Lower lobe of right lung (tissue), 2 donors: ENCODE results near the gene CTNNBL1. TPM values are rescaled to one million over a fixed set of nuclear protein-coding genes. Genes with fewer than 3 reads are reported as not detected.

Experiments
- ATAC-seq, 2 donors: fragments of 200-7000 bp; cut with Tn5 transposase; one replicate each; pipeline ENCODE4 v1.9.1; 2020 to 2022; ENCODE audit warnings: mild to moderate bottlenecking in 2 of 2, moderate library complexity in 2 of 2
- DNase-seq: peaks from one replicate; pipeline ENCODE4 v3.0.0-alpha.2; 2020
- H3K27ac ChIP-seq: fragments of 200-600 bp; one replicate; pipeline ENCODE4 v1.8.0; 2022
- H3K27me3 ChIP-seq: fragments of 200-600 bp; one replicate; pipeline ENCODE4 v1.8.0; 2022; ENCODE audit warnings: low read depth
- H3K36me3 ChIP-seq: fragments of 200-600 bp; one replicate; pipeline ENCODE4 v1.8.0; 2022; ENCODE audit warnings: mild to moderate bottlenecking
- H3K4me1 ChIP-seq: fragments of 200-600 bp; one replicate; pipeline ENCODE4 v1.8.0; 2022
- H3K4me3 ChIP-seq: fragments of 200-600 bp; one replicate; pipeline ENCODE4 v1.8.0; 2022; ENCODE audit warnings: mild to moderate bottlenecking
- H3K9me3 ChIP-seq: fragments of 200-600 bp; one replicate; pipeline ENCODE4 v1.8.0; 2022
- CTCF ChIP-seq: fragments of 200-600 bp; IDR thresholded peaks from one replicate; pipeline ENCODE4 v1.8.0; 2022; ENCODE audit warnings: antibody characterized with exemption, mild to moderate bottlenecking
- intact Hi-C: fragments of 100-400 bp; cut with DNase I; formaldehyde crosslinking; loops from one replicate; pipeline ENCODE4 v1.11.0; 2022
- total RNA-seq: library from RNA; stranded (reverse); fragmentation: NEBNext Ultra II Directional; extraction: Animal tissue kit (Norgen Biotek cat#: 25700); gene quantifications from one replicate; pipeline ENCODE4 v1.2.1, GENCODE V29; 2021
- donor health status: DM: no; HTN: yes; CAD: no; lungs with severe emphysema.

Gene CTNNBL1
- total RNA-seq, 1 donor from 2014 or later: 52.3 TPM

- Histone ChIP-seq H3K4me3 (no peak overlapping the region), H3K27ac (no peak overlapping the region), H3K4me1 (no peaks in the 10 kb centered on the region), H3K27me3 (no peaks in the 10 kb centered on the region), H3K36me3 (peaks cover 52% of the 10 kb centered on the region), H3K9me3 (no peaks in the 10 kb centered on the region)
- ATAC-seq: no peak
- no peak for DNase-seq
- TF ChIP-seq CTCF: no peak
- intact Hi-C loops: no loop called here
Observed at GRCh38 chr20:37859406-37860171, 165.8 kb downstream of the CTNNBL1 start.

- H3K4me1 ChIP-seq: no peaks in the 10 kb centered on the region
- no peak overlapping the region for H3K27ac ChIP-seq
- no peak overlapping the region for H3K4me3 ChIP-seq
- TF ChIP-seq CTCF: no peak
- H3K36me3 ChIP-seq: peaks cover 77% of the 10 kb centered on the region
- no peaks in the 10 kb centered on the region for H3K9me3 ChIP-seq
- ATAC-seq: no peak
- intact Hi-C loops: no loop called here
- DNase-seq: no peak
- H3K27me3 ChIP-seq: no peaks in the 10 kb centered on the region
Observed at GRCh38 chr20:37863289-37863688, 169.5 kb downstream of the CTNNBL1 start.

DNA sequence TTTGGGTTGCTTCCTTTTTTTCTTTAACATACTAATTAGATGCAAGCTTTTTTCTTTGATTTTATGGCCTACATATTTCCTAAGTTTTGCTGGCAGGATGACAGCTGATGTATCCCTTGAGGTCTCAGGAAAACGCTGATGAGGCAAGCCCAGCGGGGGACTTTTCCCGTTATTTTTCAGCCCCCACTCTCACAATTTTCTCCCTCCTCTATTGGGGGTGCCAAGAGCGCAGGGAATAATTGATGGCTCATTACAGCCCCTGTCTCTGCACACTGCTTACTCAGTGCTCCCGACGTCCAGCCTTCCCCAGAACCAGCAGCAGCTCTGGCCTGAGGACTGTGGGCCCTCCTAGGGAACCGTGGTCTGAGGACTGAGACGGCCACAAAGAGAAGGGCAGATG is 170.5 kb downstream of the CTNNBL1 start:
- DNase-seq (no peak), ATAC-seq (no peak)
- no peaks in the 10 kb centered on the region for H3K27me3 ChIP-seq
- intact Hi-C loops: no loop called here
- H3K4me3 ChIP-seq: no peak overlapping the region
- H3K9me3 ChIP-seq: no peaks in the 10 kb centered on the region
- no peaks in the 10 kb centered on the region for H3K4me1 ChIP-seq
- peaks cover 86% of the 10 kb centered on the region for H3K36me3 ChIP-seq
- no peak overlapping the region for H3K27ac ChIP-seq
- TF ChIP-seq CTCF: no peak

DNA sequence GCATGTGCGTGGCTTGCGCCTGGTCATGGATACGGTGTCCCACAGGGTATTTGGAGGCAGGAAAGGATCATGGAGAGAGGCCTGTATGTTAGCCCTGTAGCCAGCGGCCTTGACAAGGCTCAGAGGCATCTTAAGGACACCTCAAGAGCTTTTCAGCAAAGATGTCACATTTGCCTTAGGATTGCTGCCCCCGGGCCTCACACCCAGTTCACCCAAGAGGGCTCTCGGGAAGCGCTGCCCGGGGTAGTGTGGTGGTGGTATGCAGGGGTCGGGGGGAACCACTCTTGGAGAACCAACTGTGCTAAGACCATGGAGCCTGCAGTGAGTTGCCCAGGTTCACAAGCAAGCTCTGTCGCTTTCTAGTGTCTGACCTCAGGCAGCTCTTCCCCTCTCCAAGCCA is 172.2 kb downstream of the CTNNBL1 start:
- DNase-seq: no peak
- H3K4me3 ChIP-seq: no peak overlapping the region
- H3K27ac ChIP-seq: no peak overlapping the region
- no peak for ATAC-seq
- no peak for TF ChIP-seq CTCF
- H3K27me3 ChIP-seq: no peaks in the 10 kb centered on the region
- intact Hi-C loops: no loop called here
- H3K36me3 ChIP-seq: peaks cover 79% of the 10 kb centered on the region
- H3K9me3 ChIP-seq: no peaks in the 10 kb centered on the region
- H3K4me1 ChIP-seq: no peaks in the 10 kb centered on the region

GRCh38 chr20:37867289-37868195 is 173.7 kb downstream of the CTNNBL1 start:
- ATAC-seq (no peak), DNase-seq (no peak)
- Histone ChIP-seq H3K4me1 (no peaks in the 10 kb centered on the region), H3K36me3 (peaks cover 76% of the 10 kb centered on the region), H3K9me3 (no peaks in the 10 kb centered on the region), H3K27ac (no peak overlapping the region), H3K4me3 (no peak overlapping the region), H3K27me3 (no peaks in the 10 kb centered on the region)
- intact Hi-C loops: no loop called here
- no peak for TF ChIP-seq CTCF
